ENCODE results near the gene SPCS1. TPM values are rescaled to one million over a fixed set of nuclear protein-coding genes. Genes with fewer than 3 reads are reported as not detected.
"Not testable (repeated sequence)": the region's sequence is repeated elsewhere in the genome, so short reads cannot be mapped to it uniquely, and the experiment has no call there.

SPCS1 gene
- total RNA-seq, 4 donors from 2014 or later = 80.4 to 134 (median 101) TPM

- 83 to 84% methylated on average over 6 of the region's 6 CpGs for WGBS, 2 donors
- DNase-seq (ENCODE audit: low spot score in 2 of 2) = no peak
- TF ChIP-seq CTCF (IDR thresholded peaks at IDR 0.05) (no peak), POLR2A (IDR thresholded peaks at IDR 0.05) (no peak)
- intact Hi-C loops (cut with DNase I; ENCODE audit: low total_unique reads) = no loop called here
- no peak overlapping the region for H3K4me3 ChIP-seq (ENCODE audit: low read depth, poor library complexity, severe bottlenecking)
Measured at GRCh38 chr3:52721002-52721729, 15.3 kb downstream of the SPCS1 start.

GRCh38 chr3:52721730-52722008 is 15.8 kb downstream of the SPCS1 start:
- TF ChIP-seq POLR2A (IDR thresholded peaks at IDR 0.05) = no peak
- intact Hi-C loops (cut with DNase I; ENCODE audit: low total_unique reads) = no loop called here
- no peak for DNase-seq (ENCODE audit: low spot score in 2 of 2)
- no peak overlapping the region for H3K4me3 ChIP-seq (ENCODE audit: low read depth, poor library complexity, severe bottlenecking)
- WGBS, 2 donors = 84 to 93% methylated on average over 1 of the region's 1 CpG

GRCh38 chr3:52722491-52722890 is 16.6 kb downstream of the SPCS1 start:
- no peak overlapping the region for H3K4me3 ChIP-seq (ENCODE audit: low read depth, poor library complexity, severe bottlenecking)
- intact Hi-C loops (cut with DNase I; ENCODE audit: low total_unique reads) = no loop called here
- TF ChIP-seq CTCF (IDR thresholded peaks at IDR 0.05) (no peak), POLR2A (IDR thresholded peaks at IDR 0.05) (no peak)
- no peak for DNase-seq (ENCODE audit: low spot score in 2 of 2)
- 81 to 90% methylated on average over 7 of the region's 7 CpGs for WGBS, 2 donors

DNA sequence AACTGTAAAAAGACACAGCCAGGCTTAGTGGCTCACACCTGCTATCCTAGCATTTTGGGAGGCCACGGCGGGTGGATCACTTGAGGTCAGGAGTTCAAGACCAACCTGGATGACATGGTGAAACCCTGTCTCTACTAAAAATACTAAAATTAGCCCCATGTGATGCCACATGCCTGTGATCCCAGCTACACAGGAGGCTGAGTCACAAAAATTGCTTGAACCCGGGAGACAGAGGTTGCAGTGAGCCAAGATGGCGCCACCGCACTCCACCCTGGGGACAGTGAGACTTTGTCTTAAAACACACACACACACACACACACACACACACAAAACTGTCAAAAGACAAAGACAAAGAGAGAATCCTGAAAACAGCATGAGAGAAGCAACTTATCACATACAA is 18.0 kb downstream of the SPCS1 start:
- 96% methylated on average over 5 of the region's 5 CpGs for WGBS, 2 donors
- TF ChIP-seq POLR2A (IDR thresholded peaks at IDR 0.05) (no peak), CTCF (IDR thresholded peaks at IDR 0.05) (no peak)
- intact Hi-C loops (cut with DNase I; ENCODE audit: low total_unique reads) = no loop called here
- no peak for DNase-seq (ENCODE audit: low spot score in 2 of 2)
- H3K4me3 ChIP-seq (ENCODE audit: low read depth, poor library complexity, severe bottlenecking) = no peak overlapping the region

GRCh38 chr3:52724511-52724910 is 18.6 kb downstream of the SPCS1 start:
- no peak overlapping the region for H3K4me3 ChIP-seq (ENCODE audit: low read depth, poor library complexity, severe bottlenecking)
- WGBS, 2 donors = 93 to 100% methylated on average over 1 of the region's 1 CpG
- TF ChIP-seq POLR2A (IDR thresholded peaks at IDR 0.05) (no peak), CTCF (IDR thresholded peaks at IDR 0.05) (no peak)
- DNase-seq (ENCODE audit: low spot score in 2 of 2) = no peak
- intact Hi-C loops (cut with DNase I; ENCODE audit: low total_unique reads) = no loop called here

DNA sequence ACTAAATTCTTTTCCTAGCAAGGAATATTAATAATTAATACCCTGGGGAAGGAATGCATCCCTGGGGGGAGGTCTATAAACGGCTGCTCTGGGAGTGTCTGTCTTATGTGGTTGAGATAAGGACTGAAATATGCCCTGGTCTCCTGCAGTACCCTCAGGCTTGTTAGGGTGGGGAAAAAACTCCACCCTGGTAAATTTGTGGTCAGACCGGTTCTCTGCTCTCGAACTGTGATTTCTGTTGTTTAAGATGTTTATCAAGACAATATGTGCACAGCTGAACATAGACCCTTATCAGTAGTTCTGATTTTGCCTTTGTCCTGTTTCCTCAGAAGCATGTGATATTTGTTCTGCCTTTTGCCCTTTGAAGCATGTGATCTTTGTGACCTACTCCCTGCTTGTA is 22.8 kb downstream of the SPCS1 start:
- WGBS, 2 donors = 56 to 58% methylated on average over 3 of the region's 3 CpGs
- intact Hi-C loops (cut with DNase I; ENCODE audit: low total_unique reads); DNase-seq (ENCODE audit: low spot score in 2 of 2); H3K4me3 ChIP-seq (ENCODE audit: low read depth, poor library complexity, severe bottlenecking): not testable (repeated sequence)

GRCh38 chr3:52730681-52731080 is 24.8 kb downstream of the SPCS1 start:
- intact Hi-C loops (cut with DNase I; ENCODE audit: low total_unique reads) = no loop called here
- no peak overlapping the region for H3K4me3 ChIP-seq (ENCODE audit: low read depth, poor library complexity, severe bottlenecking)
- no peak for DNase-seq (ENCODE audit: low spot score in 2 of 2)
- TF ChIP-seq POLR2A (IDR thresholded peaks at IDR 0.05) (no peak), CTCF (IDR thresholded peaks at IDR 0.05) (no peak)

All from lower leg skin (tissue), 4 donors.